ENCODE measurements around the gene PACRG. TPM values are rescaled to one million over a fixed set of nuclear protein-coding genes. Genes with fewer than 3 reads are reported as not detected.

PACRG gene
- total and polyA plus RNA-seq, 2 experiments from 2014 or later = not detected

GRCh38 chr6:163310096-163310972 lies 582.6 kb downstream of the PACRG start:
- Histone ChIP-seq H4K20me1 (ENCODE audit: insufficient read depth) (no peaks in the 10 kb centered on the region), H2AFZ (no peak overlapping the region), H3K79me2 (ENCODE audit: insufficient read depth) (no peaks in the 10 kb centered on the region), H3K4me1 (ENCODE audit: insufficient read depth) (no peaks in the 10 kb centered on the region), H3F3A (ENCODE audit: insufficient read depth) (no peaks in the 10 kb centered on the region), H3K9ac (no peak overlapping the region), H3K36me3 (ENCODE audit: low read depth) (no peaks in the 10 kb centered on the region), H3K4me2 (ENCODE audit: unreplicated experiment) (no peak overlapping the region), H3K9me3 (ENCODE audit: low read depth) (no peaks in the 10 kb centered on the region), H3K4me3 (no peak overlapping the region), H3K27ac (no peak overlapping the region), H3K9me2 (ENCODE audit: insufficient read depth) (no peaks in the 10 kb centered on the region), H3K27me3 (replicated peaks; ENCODE audit: insufficient read depth) (no peaks in the 10 kb centered on the region)
- TF ChIP-seq EZH2 (IDR thresholded peaks at IDR 0.05; ENCODE audit: insufficient read depth, poor library complexity, severe bottlenecking) = no peak
- TF ChIP-seq EZH2phosphoT487 (IDR thresholded peaks at IDR 0.05; ENCODE audit: insufficient read depth, low read depth) = no peak
- DNase-seq = no peak
- in situ Hi-C loops (cut with MboI) = no loop called here
- 86 to 87% methylated on average over 44 of the region's 44 CpGs for WGBS, 2 experiments (ENCODE audit: low coverage in 1 of 2, low lambda C conversion rate in 2 of 2, missing lambda C conversion rate in 2 of 2)

- no peaks in the 10 kb centered on the region for H3K27me3 ChIP-seq (replicated peaks; ENCODE audit: insufficient read depth)
- H3K27ac ChIP-seq = no peak overlapping the region
- no peaks in the 10 kb centered on the region for H3K36me3 ChIP-seq (ENCODE audit: low read depth)
- no peaks in the 10 kb centered on the region for H3K79me2 ChIP-seq (ENCODE audit: insufficient read depth)
- H3F3A ChIP-seq (ENCODE audit: insufficient read depth) = no peaks in the 10 kb centered on the region
- no peak overlapping the region for H3K9ac ChIP-seq
- 44 to 49% methylated on average over 2 of the region's 2 CpGs for WGBS, 2 experiments (ENCODE audit: low coverage in 1 of 2, low lambda C conversion rate in 2 of 2, missing lambda C conversion rate in 2 of 2)
- no peak overlapping the region for H2AFZ ChIP-seq
- no peaks in the 10 kb centered on the region for H3K4me1 ChIP-seq (ENCODE audit: insufficient read depth)
- DNase-seq = no peak
- no peaks in the 10 kb centered on the region for H4K20me1 ChIP-seq (ENCODE audit: insufficient read depth)
- no peaks in the 10 kb centered on the region for H3K9me2 ChIP-seq (ENCODE audit: insufficient read depth)
- no peak for TF ChIP-seq EZH2phosphoT487 (IDR thresholded peaks at IDR 0.05; ENCODE audit: insufficient read depth, low read depth)
- no peak for TF ChIP-seq EZH2 (IDR thresholded peaks at IDR 0.05; ENCODE audit: insufficient read depth, poor library complexity, severe bottlenecking)
- H3K4me2 ChIP-seq (ENCODE audit: unreplicated experiment) = no peak overlapping the region
- no peak overlapping the region for H3K4me3 ChIP-seq
- H3K9me3 ChIP-seq (ENCODE audit: low read depth) = no peaks in the 10 kb centered on the region
- in situ Hi-C loops (cut with MboI) = no loop called here
Observed at GRCh38 chr6:163310973-163311383, 583.2 kb downstream of the PACRG start.

- Histone ChIP-seq H3K27me3 (replicated peaks; ENCODE audit: insufficient read depth) (no peaks in the 10 kb centered on the region), H3K4me3 (no peak overlapping the region), H4K20me1 (ENCODE audit: insufficient read depth) (no peaks in the 10 kb centered on the region), H3K9me3 (ENCODE audit: low read depth) (no peaks in the 10 kb centered on the region), H3K9ac (no peak overlapping the region), H2AFZ (no peak overlapping the region), H3K9me2 (ENCODE audit: insufficient read depth) (no peaks in the 10 kb centered on the region), H3F3A (ENCODE audit: insufficient read depth) (no peaks in the 10 kb centered on the region), H3K27ac (no peak overlapping the region), H3K36me3 (ENCODE audit: low read depth) (no peaks in the 10 kb centered on the region), H3K79me2 (ENCODE audit: insufficient read depth) (no peaks in the 10 kb centered on the region), H3K4me2 (ENCODE audit: unreplicated experiment) (no peak overlapping the region), H3K4me1 (ENCODE audit: insufficient read depth) (no peaks in the 10 kb centered on the region)
- 64 to 67% methylated on average over 3 of the region's 3 CpGs for WGBS, 2 experiments (ENCODE audit: low coverage in 1 of 2, low lambda C conversion rate in 2 of 2, missing lambda C conversion rate in 2 of 2)
- DNase-seq = no peak
- TF ChIP-seq EZH2 (IDR thresholded peaks at IDR 0.05; ENCODE audit: insufficient read depth, poor library complexity, severe bottlenecking) (no peak), EZH2phosphoT487 (IDR thresholded peaks at IDR 0.05; ENCODE audit: insufficient read depth, low read depth) (no peak)
- in situ Hi-C loops (cut with MboI) = no loop called here
Observed at GRCh38 chr6:163311830-163312229, 584.1 kb downstream of the PACRG start.

- no peaks in the 10 kb centered on the region for H3K9me2 ChIP-seq (ENCODE audit: insufficient read depth)
- TF ChIP-seq EZH2phosphoT487 (IDR thresholded peaks at IDR 0.05; ENCODE audit: insufficient read depth, low read depth) (no peak), EZH2 (IDR thresholded peaks at IDR 0.05; ENCODE audit: insufficient read depth, poor library complexity, severe bottlenecking) (no peak)
- no peaks in the 10 kb centered on the region for H3K9me3 ChIP-seq (ENCODE audit: low read depth)
- no peak overlapping the region for H3K4me2 ChIP-seq (ENCODE audit: unreplicated experiment)
- no peaks in the 10 kb centered on the region for H3K4me1 ChIP-seq (ENCODE audit: insufficient read depth)
- H3K79me2 ChIP-seq (ENCODE audit: insufficient read depth) = no peaks in the 10 kb centered on the region
- no peaks in the 10 kb centered on the region for H3K27me3 ChIP-seq (replicated peaks; ENCODE audit: insufficient read depth)
- H4K20me1 ChIP-seq (ENCODE audit: insufficient read depth) = no peaks in the 10 kb centered on the region
- no peak overlapping the region for H3K27ac ChIP-seq
- DNase-seq = no peak
- no peak overlapping the region for H2AFZ ChIP-seq
- in situ Hi-C loops (cut with MboI) = no loop called here
- no peaks in the 10 kb centered on the region for H3F3A ChIP-seq (ENCODE audit: insufficient read depth)
- H3K36me3 ChIP-seq (ENCODE audit: low read depth) = no peaks in the 10 kb centered on the region
- no peak overlapping the region for H3K9ac ChIP-seq
- WGBS, 2 experiments (ENCODE audit: low coverage in 1 of 2, low lambda C conversion rate in 2 of 2, missing lambda C conversion rate in 2 of 2) = 71 to 72% methylated on average over 4 of the region's 4 CpGs
- no peak overlapping the region for H3K4me3 ChIP-seq
Observed at GRCh38 chr6:163313566-163313965, 585.8 kb downstream of the PACRG start.
